Heart right ventricle (tissue), 16 donors: ENCODE data around the gene MTCL3.

Experiments
- ATAC-seq, 8 donors: fragments of 200-7000 bp; cut with Tn5 transposase; one replicate each; pipeline ENCODE4 v1.9.1; 2020; ENCODE audit warnings: mild to moderate bottlenecking in 8 of 8, moderate library complexity in 8 of 8, moderate number of reproducible peaks in 1 of 8
- DNase-seq, 2 donors: peaks; one replicate each; pipeline ENCODE4 v3.0.0-alpha.2; 2020
- H3K27ac ChIP-seq, 10 donors: fragments of 200-600 bp; sonication (generic) in 2 of 10; one replicate each; pipeline versions ENCODE4 v1.5.0 to v1.8.0; 2020 to 2022; ENCODE audit warnings: mild to moderate bottlenecking in 3 of 10
- H3K27me3 ChIP-seq, 7 donors: fragments of 200-600 bp; one replicate each; pipeline ENCODE4 v1.8.0; 2021 to 2022; ENCODE audit warnings: mild to moderate bottlenecking in 2 of 7
- H3K36me3 ChIP-seq, 9 donors: fragments of 200-600 bp; sonication (generic) in 1 of 9; one replicate each; pipeline versions ENCODE4 v1.5.0 to v1.8.0; 2020 to 2022; ENCODE audit warnings: mild to moderate bottlenecking in 2 of 9
- H3K4me1 ChIP-seq, 9 donors: fragments of 200-600 bp; sonication (generic) in 1 of 9; one replicate each; pipeline versions ENCODE4 v1.5.0 to v1.8.0; 2020 to 2022; ENCODE audit warnings: mild to moderate bottlenecking in 4 of 9
- H3K4me3 ChIP-seq, 10 donors: fragments of 200-600 bp; sonication (generic) in 2 of 10; one replicate each; pipeline versions ENCODE4 v1.5.0 to v1.8.0; 2020 to 2022; ENCODE audit warnings: mild to moderate bottlenecking in 7 of 10, moderate library complexity in 2 of 10
- H3K9me3 ChIP-seq, 11 donors: fragments of 200-600 bp in 10 of 11; sonication (generic) in 2 of 11; one replicate each; pipeline versions ENCODE4 v1.5.0 to v1.8.0; 2013 to 2022; ENCODE audit warnings: mild to moderate bottlenecking in 2 of 11, control low read depth in 1 of 11, moderate library complexity in 1 of 11
- CTCF ChIP-seq, 9 donors: fragments of 200-600 bp; sonication (generic) in 2 of 9; IDR thresholded peaks; one replicate each; pipeline versions ENCODE4 v1.5.0 to v1.8.0; 2021 to 2022; ENCODE audit warnings: antibody characterized with exemption in 9 of 9, mild to moderate bottlenecking in 5 of 9, moderate library complexity in 1 of 9
- whole genome bisulfite sequencing, 2 donors: extraction: QIAGEN DNeasy Blood & Tissue Kit; methylation state at CpG; one replicate each; pipeline ENCODE4 v1.1.7; 2013; ENCODE audit warnings: inconsistent platforms in 1 of 2; 5-methylcytosine and 5-hydroxymethylcytosine counted together
- intact Hi-C, 10 donors: fragments of 100-400 bp; cut with DNase I; formaldehyde crosslinking; loops; one replicate each; pipeline versions ENCODE4 v1.11.1 to v1.14.2; 2022
- donor health status: Arrhythmogenic right ventricular cardiomyopathy.
- donor health status: ischemic (EF 13 %, LVEDD 7.1; RV severe dilation, severe dysfunction).
- donor health status: healthy with polysubstance abuse.
- donor health status: DM: no; HTN: yes; CAD: no.
- donor health status: DM: no; HTN: no; CAD: no.
- donor health status: ischemic (EF 25% LVEDD 6.9; RV normal size, moderate dysfunction).
- donor health status: ischemic (EF 25% LVEDD 5.7; RV mildly dilated, moderate dysfunction).
- donor health status: healthy.
- donor health status: DM: yes; HTN: yes; CAD: no.
- donor health status: Ischemic cardiomyopathy.
- donor health status: ischemic (EF 35%, LVEDD 5.7; RV mildly dilated, moderate dysfunction).
- donor health status: nonischemic (EF 11% LVEDD 7.7; RV severe dilation, severe dysfunction).
- donor health status: DM: yes; HTN: yes; CAD: no.
- donor health status: PGD.
- donor health status: ischemic (EF 29% LVEDD 5.4; RV normal size, mild dysfunction).
- donor health status: nonischemic (EF 23%, LVEDD 6.1; RV moderate dilation, normal function).

The MTCL3 gene

GRCh38 chr6:127519469-127519785 is 292 bp upstream of the MTCL3 start:
- no peaks in the 10 kb centered on the region for H3K36me3 ChIP-seq
- peaks cover 0 to 100% (median 80%) of the 10 kb centered on the region in 7 donors for H3K27me3 ChIP-seq
- peak overlapping the region in 1 of 10 donors; percentile 30 for H3K27ac ChIP-seq
- H3K9me3 ChIP-seq = no peaks in the 10 kb centered on the region
- WGBS, 2 donors = 4 to 5% methylated on average over 10 of the region's 10 CpGs
- ATAC-seq = no peak
- TF ChIP-seq CTCF (IDR thresholded peaks at IDR 0.05) = no peak
- intact Hi-C loops = no loop called here
- H3K4me1 ChIP-seq = peaks cover 0 to 47% (median 22%) of the 10 kb centered on the region in 9 donors
- DNase-seq = no peak
- H3K4me3 ChIP-seq = peak overlapping the region in 2 of 10 donors; percentile 30 to 38

GRCh38 chr6:127518191-127518709 is 885 bp downstream of the MTCL3 start:
- H3K27ac ChIP-seq = peak overlapping the region in 1 of 10 donors; percentile 54
- H3K9me3 ChIP-seq = no peaks in the 10 kb centered on the region
- 5 to 7% methylated on average over 10 of the region's 10 CpGs for WGBS, 2 donors
- H3K4me3 ChIP-seq = peak overlapping the region in 2 of 10 donors; percentile 30 to 38
- H3K27me3 ChIP-seq = peaks cover 0 to 100% (median 80%) of the 10 kb centered on the region in 7 donors
- H3K4me1 ChIP-seq = peaks cover 0 to 48% (median 23%) of the 10 kb centered on the region in 9 donors
- ATAC-seq = no peak
- intact Hi-C loops = no loop called here
- TF ChIP-seq CTCF (IDR thresholded peaks at IDR 0.05) = no peak
- H3K36me3 ChIP-seq = no peaks in the 10 kb centered on the region
- no peak for DNase-seq

DNA sequence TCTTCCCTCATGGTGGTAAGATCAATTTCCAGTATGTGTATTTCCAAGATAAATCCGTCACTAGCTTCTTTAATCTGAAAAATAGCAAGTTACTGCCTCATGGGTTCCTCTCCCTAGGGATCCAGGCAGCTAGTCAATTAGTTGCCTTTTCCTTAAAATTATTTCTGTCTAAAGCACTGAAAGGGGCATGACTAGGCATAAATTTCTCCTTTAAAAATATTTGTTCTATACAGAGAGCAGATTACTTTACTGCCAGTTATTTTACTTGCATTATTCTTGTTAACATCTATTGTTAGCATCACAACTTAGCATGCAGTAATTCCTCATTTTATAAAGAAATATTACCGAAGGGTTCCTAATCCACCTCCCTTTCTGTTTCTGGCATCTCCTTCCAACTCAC is 1.4 kb downstream of the MTCL3 start:
- Histone ChIP-seq H3K27ac (peak overlapping the region in 1 of 10 donors; percentile 54), H3K27me3 (peaks cover 0 to 99% (median 83%) of the 10 kb centered on the region in 7 donors), H3K9me3 (no peaks in the 10 kb centered on the region), H3K4me3 (no peak overlapping the region), H3K4me1 (peaks cover 0 to 48% (median 23%) of the 10 kb centered on the region in 9 donors), H3K36me3 (no peaks in the 10 kb centered on the region)
- DNase-seq = no peak
- no peak for ATAC-seq
- WGBS, 2 donors = 55 to 61% methylated on average over 2 of the region's 2 CpGs
- intact Hi-C loops = no loop called here
- TF ChIP-seq CTCF (IDR thresholded peaks at IDR 0.05) = no peak

DNA sequence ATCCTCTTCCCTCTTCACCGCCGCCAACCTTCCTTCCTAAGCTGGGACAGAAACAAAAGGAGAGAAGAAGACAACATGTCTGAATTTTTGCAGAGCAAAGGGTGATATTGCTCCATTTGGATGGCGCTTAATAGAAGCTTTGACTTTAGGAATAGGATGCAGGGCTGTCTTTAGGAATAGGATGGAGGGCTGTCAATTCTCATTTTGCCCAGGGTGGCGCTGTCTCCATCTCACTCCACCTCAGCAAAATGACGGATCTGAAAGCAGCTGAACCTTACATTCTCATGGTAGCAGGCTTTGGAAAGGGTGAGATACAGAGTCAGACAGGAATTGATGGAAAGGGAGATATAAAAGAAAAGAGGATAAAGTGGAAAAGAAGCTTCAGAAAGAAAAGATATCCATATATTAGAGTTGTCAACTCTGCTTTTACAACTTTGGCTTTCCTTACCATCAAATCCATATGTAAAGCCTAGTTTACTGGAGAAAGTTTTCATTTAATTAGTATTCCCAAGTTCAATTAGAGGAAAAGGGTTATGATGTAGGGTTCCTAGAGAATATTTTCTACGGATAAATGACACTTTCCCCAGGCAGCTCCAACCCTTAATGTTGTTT is 2.4 kb downstream of the MTCL3 start:
- no peak overlapping the region for H3K27ac ChIP-seq
- TF ChIP-seq CTCF (IDR thresholded peaks at IDR 0.05) = peak; percentile 14 to 68 (median 48)
- H3K9me3 ChIP-seq = no peaks in the 10 kb centered on the region
- intact Hi-C loops = no loop called here
- 8 to 11% methylated on average over 6 of the region's 6 CpGs for WGBS, 2 donors
- no peaks in the 10 kb centered on the region for H3K36me3 ChIP-seq
- H3K4me3 ChIP-seq = peak overlapping the region; percentile 49 to 78 (median 64)
- peaks cover 0 to 98% (median 83%) of the 10 kb centered on the region in 7 donors for H3K27me3 ChIP-seq
- DNase-seq = peak in 1 of 2 donors; percentile 9
- peaks cover 0 to 48% (median 23%) of the 10 kb centered on the region in 9 donors for H3K4me1 ChIP-seq
- peak in 7 of 8 donors; percentile 40 to 64 (median 50) for ATAC-seq
